ENCODE data around the gene FAF1.

FAF1 gene

DNA sequence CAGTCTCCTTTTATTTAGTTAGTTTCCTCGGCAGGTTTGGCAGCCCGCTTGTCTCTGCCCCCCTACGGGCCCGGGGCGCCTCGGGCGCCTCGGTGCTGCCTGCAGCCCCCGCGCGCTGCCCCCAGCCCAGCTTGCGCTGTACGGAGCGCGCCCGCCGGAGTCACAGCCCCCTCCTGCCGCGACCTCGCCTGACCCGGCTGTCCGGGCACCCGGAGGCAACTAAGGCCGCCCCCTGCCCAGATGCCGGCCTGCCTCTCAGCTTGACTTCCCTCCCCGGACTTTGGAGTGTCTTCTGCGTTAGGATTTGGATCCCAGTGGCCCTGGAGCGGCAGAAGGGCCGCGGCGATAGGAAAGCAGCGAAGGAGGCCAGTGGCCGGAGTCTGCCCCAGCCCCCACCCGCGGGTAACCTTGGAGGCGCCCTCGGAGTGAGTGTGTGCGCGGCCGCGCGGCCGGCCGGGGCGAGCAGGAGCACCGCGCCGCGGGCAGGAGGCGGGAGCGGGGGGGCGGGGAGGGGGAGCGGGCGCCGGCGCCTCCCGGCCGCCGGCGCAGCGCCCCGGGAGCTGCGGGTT lies 17.6 kb upstream of the FAF1 start:
- peak; percentile 45 for DNase-seq

DNA sequence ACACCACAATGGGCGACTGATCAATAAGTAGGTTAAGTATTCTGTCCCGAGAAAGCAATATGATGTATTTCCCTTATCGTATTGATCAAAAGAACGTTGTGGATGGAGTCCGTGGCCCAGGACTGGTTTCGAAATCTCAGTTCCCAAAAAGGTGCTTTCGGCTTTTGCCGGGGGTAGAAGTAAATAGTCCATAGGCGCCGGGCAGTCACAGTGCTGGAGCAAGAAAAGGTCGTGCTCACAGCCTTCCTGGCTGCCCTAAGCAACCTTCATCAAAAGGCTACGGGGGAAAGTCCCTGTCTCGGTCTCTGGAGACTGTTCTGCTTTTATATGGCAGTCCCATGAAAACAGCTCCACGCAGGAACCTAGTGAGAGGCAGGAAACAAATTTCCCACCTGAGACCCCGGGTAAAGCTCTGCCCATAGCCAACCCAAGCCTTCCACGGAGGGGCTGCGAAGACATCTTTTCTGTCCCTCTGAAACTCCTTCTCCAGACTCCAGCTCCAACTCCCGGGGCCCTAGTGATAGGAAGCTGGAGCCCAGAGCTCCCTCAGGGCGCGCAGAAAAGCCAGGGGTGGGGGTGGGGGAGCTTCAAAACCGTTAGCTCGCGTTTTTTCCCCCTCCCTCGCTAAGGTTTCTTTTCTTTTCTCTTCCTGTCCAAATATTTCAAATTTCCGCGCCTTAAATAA lies 17.0 kb upstream of the FAF1 start:
- no peak for DNase-seq

DNA sequence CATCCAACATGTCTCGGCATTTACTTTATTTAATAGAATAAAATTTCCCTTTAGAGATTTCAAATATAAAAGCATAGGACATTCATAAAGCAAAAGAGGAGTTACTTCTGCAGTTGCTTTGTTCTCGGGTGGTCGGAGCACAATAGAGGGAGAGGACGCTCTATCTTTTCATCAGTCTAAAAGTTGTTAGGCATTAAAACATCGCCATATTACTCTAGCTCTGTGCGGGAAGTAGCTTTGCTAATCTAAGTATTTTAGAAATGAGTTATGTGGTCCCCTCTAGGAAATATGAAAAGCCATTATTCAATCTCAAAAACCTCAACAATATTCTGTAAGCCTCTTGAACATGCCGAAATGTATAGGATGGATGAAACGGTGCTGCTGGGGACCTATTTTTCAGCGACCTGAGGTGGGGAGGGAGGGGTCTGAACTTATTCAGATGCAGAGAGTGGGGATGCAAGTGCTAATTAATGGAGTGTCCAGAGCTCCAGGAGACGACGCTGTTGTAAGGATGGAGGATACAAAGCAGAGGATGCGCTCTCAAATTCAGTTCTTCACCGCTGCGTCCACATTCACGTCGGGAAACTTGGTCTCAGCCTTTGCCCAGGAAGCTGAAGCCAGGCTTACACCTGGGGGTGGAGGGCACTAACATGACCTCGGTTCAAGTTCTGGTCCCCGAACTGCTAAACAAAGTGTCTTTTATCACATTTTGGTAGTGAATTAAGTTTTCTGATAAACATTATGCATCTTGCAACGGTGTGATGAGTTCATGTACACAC lies 16.2 kb upstream of the FAF1 start:
- DNase-seq: no peak

DNA sequence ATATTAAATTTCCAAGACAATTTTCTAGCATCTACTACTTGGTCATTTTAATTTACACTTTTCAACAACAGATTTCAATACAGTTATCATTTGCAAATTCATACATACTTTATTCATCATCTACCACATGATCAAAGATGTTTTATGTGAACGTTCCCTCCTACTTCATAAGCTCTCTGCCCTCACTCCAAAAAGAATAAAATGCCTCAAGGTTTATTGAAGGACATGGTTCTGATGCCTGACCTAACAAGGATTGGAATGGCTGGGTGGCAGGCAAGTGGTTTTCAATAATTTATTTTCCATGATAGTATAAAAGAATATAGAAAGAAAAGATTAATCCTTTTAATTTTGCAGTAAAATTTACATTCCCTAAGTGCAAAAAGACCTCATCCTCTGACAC lies 15.4 kb upstream of the FAF1 start:
- no peak for DNase-seq

DNA sequence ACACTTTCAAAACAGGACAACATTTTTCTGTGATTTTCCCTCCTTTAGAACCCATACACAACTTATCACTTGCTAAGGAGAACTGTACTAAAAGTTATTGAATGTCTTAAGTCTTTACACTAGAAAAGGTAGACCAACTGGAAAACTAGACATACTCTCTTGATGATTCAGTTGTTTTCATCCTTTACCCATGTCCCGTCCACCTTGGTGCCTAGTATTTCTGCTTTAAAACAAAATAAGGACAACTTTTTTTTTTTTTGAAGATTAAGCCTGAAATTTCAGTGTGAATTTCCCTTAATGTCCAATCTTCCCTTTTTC lies 14.5 kb upstream of the FAF1 start:
- DNase-seq: no peak

DNA sequence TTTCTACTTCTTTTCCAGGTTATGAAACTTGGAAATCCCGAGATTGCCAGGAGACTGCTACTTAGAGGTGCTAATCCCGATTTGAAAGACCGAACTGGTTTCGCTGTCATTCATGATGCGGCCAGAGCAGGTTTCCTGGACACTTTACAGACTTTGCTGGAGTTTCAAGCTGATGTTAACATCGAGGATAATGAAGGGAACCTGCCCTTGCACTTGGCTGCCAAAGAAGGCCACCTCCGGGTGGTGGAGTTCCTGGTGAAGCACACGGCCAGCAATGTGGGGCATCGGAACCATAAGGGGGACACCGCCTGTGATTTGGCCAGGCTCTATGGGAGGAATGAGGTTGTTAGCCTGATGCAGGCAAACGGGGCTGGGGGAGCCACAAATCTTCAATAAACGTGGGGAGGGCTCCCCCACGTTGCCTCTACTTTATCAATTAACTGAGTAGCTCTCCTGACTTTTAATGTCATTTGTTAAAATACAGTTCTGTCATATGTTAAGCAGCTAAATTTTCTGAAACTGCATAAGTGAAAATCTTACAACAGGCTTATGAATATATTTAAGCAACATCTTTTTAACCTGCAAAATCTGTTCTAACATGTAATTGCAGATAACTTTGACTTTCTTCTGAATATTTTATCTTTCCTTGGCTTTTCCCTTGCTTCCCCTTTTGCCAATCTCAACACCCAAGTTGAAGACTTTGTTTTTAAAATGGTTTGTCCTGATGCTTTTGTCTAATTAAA lies 14.0 kb upstream of the FAF1 start:
- DNase-seq: no peak

DNA sequence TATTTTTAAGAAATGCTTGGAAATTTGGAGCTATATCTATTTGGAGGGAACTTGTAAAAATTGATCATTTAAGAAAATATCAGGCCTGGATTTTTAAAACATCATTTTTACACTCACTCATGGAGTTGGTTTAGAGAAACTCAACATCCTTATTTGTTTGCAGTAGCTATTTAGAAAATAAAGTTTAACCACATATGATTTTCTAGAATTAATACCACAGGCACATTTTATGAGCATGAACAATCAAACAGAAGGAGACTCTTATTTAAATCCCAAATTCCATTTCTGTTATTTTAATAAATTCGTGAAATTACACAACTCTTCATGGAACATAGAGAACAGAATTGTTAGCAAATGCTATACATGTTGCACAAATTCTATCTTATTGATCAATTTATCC lies 13.2 kb upstream of the FAF1 start:
- DNase-seq: no peak

DNA sequence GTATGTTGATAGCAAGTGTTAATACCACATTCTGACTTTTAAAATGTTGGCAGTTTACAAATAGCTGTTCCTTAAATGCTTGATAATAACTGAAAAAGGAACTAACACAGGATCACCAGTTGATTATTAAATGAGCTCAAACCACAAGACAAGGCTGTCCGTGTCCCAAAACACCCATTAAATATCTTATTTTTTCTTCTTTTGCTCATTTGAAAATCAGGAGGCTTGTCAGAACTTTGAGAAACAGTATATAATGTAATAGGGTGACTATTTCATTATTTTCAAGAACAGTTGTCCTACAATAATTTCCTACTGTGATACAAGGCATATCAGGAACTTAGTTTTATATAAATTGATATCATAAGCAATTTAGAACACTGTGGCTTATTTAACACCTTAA lies 12.7 kb upstream of the FAF1 start:
- DNase-seq: no peak

DNA sequence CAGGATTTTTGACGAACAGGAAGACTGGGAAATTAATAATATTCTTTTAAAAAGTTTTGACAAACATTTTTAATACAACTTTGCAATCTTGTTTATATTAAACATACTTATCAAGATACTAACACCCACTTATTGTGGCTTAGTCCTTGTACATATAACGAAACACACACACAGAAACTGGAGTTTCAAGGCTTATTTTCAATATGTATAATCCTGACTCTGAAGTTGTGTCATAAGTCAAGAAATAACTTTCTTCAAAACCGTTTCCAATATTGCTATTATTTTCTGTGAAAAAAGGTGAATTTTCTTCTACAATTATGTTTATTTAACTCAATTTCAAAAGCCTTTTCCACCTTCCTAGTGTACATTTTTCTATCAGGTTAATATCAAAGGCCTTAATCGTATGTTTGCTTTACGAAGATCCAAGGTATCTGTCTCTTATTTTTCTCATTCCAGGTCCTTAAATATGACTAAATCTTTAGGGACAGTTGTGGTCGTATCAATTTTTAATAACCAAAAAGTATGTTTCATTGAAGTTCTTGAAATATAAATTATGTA lies 11.8 kb upstream of the FAF1 start:
- DNase-seq: no peak

DNA sequence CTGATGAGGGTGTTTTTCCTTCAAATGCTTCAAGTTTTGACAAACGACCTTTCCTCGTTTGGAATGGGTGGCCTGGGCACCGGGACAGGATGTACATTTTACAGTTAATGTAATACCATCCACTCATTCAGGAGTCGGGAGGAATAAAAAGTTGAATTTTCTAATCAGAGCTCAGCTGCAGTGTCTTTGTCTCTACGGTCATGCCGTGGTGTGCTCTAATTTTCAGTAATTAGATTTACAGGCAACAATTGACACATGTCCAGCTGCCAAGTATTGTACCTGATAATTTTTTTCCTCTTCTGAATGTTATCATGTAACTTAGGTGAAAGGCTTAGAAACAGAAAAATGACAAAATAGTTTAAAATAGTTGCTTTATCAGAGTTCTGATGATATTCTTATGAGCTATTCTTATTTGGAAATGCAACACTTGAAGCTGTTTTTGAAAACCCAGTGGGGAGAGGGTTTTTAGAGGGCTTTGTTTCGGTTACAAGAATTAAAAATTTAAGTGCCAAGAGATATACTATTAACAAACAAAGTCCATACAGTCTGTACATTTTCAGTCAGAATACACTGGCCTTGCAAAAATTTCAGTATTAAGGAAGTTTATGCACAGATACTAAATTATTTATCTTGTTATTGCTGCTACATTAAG lies 11.0 kb upstream of the FAF1 start:
- no peak for DNase-seq

DNA sequence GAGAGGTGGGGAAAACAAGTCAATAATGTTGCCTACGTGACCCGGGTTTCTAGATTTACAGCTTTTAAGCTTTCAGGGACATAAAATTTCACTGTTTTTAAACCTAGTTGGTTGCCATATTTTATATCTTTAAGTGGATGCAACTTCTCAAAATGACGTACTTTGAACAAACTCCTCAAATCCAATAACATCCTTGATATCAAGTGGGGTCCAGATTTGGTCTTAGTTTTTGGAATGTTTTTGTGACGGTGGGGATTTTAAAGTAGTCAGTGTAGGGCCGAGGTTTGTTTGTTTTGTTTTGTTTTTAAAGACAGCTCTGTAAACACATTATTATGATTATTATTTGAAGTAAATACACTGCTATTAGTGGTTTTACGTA lies 10.4 kb upstream of the FAF1 start:
- no peak for DNase-seq

DNA sequence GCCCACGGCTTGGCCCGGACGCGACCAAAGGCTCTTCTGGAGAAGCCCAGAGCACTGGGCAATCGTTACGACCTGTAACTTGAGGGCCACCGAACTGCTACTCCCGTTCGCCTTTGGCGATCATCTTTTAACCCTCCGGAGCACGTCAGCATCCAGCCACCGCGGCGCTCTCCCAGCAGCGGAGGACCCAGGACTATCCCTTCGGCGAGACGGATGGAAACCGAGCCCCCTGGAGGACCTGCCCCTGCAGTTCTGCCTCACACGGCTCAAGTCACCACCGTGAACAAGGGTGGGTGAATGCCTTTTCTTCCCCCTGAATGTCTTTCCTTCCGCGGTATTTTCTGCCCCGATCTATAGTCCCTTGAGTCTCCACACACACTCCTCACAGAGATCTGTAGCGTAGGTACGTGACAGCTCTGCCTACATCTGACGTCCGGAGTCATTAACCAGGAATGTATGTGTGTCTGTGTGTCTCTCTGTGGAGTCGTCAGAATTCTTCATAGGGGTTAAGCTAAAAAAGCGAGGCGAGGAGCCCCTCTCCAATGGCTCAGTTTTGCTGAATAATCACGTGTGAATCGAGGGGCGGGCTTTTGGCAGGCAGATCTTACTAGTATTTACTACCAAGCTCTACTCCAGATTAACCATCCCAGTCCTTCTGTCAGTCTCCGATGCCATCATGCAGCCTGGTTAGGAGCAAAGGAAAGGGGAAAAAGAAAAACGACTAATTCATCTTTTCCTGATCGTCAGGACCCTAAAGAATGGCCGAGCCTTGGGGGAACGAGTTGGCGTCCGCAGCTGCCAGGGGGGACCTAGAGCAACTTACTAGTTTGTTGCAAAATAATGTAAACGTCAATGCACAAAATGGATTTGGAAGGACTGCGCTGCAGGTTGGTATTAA lies 9.8 kb upstream of the FAF1 start, which contains the start of gene CDKN2C:
Gene CDKN2C, plus strand, starts transcription at position 635 of the 898 bp plus-strand sequence. Its CDS starts 124 bp downstream, at position 759.
- DNase-seq: peak; percentile 61

DNA sequence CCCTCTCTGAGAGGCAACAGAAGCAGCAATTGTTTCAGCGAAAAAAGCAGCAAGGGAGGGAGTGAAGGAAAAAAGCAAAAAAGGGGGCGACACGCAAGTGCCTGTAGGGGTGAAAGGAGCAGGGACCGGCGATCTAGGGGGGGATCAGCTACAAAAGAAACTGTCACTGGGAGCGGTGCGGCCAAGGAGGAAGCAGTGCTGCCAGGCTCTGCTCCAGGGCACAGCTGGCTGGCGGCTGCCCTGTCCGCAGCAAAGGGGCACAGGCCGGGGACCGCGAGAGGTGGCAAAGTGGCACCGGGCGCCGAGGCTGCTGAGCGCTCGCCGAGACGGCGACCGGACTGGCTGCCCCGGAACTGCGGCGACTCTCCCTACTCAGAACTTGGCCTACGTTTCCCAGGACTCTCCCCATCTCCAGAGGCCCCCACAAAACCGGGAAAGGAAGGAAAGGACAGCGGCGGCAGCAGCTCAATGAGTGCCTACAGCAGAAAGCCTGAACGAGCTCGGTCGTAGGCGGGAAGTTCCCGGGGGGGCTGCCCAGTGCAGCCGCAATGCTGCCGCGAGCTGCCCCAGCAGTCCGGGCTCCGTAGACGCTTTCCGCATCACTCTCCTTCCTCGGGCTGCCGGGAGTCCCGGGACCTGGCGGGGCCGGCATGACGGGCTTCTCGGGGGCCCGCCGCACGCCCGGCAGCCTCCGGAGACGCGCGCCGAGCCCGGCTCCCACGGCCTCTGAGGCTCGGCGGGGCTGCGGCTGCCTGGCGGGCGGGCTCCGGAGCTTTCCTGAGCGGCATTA lies 8.9 kb upstream of the FAF1 start:
- peak; percentile 67 for DNase-seq

DNA sequence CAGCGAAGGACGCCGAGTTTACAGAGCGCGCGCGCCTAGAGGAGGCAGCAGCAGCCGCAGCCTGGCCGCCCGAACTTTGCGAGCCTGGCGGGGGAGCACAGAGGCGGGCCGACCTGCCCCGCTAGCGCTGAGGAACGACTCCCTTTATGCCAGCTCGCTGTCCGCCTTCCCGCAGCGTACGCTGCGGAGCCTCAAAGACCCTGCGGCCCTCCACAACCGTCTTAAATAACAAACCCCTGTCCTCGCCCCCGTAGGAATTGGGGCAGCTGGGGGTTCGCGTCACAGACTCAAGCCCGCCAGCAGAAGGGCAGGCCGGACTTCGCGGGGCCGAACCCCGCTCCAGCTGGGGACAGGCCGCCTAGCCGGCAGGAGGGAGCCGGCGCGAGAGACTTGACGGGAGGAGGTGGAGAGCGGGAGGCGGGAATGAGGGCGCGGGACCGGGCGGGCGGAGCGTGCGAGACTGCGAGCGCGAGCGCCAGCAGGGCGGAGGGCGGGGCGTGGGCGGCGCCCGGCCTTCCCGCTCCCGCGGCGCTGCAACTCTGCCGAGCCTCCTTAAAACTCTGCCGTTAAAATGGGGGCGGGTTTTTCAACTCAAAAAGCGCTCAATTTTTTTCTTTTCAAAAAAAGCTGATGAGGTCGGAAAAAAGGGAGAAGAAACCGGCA lies 8.2 kb upstream of the FAF1 start:
- peak; percentile 85 for DNase-seq

DNA sequence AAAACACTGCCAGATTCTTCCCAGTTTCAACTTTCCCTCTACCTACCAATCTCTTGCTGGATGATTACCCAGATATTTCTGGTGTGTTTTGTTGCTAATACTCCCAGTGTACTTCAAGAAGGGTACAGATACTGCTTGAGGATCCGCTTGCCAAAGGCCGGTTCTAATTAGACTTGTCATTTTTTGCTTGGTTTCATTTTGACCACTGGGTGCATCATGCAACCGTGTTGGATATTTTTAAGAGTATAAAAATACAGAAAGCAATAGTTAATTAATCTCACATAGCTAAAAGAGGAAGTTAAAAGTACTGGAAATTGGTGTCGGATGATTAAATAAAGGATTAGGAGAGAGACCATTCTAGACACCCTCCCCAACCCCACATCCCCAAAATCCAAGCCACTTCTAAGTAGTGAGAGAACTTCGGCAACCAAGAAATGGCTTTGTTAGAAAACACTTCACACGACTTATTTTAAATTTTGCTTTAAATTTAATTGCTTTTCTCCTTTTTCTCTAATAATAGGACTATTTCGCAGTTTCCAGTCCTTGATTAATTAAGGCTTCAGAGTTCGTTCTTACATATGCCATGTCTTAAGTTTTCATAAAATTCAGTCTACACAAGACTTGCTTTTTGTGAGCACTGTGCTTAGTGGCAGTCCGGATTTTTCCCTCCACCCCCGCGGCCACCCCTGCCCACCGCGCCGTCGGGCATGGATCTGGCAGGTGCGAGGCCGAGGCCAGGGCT lies 7.5 kb upstream of the FAF1 start:
- DNase-seq: no peak

DNA sequence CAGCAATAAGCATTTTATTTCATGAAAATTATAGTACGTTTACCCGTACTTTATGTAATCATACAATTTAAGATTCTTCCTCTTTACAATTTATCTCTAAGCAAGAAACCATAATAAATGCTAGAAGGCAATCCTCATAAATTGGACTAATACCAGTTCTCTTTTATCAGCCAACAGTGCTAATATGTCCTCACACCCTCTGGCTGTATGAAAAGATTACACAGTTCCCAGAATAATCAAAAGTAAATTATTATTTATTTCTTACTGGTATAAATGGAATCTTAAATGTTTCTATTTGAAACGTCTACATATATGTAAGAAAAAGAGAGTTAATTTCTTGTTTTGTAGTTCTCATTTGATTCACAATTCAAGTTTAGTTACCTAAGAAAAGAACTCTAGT lies 6.9 kb upstream of the FAF1 start:
- no peak for DNase-seq

DNA sequence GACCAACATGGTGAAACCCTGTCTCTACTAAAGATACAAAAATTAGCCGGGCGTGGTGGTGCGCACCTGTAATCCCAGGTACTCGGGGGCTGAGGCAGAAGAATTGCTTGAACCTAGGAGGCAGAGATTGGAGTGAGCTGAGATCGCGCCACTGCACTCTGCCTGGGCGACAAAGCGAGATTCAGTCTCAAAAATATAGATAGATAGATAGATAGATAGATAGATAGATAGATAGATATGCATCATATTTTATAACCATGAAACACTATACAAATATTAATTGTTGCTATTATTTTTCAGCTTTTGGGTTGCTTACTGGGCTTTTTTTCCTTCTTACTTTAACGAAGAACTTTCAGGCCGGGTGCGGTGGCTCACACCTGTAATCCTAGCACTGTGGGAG lies 4.8 kb upstream of the FAF1 start:
- no peak for DNase-seq

DNA sequence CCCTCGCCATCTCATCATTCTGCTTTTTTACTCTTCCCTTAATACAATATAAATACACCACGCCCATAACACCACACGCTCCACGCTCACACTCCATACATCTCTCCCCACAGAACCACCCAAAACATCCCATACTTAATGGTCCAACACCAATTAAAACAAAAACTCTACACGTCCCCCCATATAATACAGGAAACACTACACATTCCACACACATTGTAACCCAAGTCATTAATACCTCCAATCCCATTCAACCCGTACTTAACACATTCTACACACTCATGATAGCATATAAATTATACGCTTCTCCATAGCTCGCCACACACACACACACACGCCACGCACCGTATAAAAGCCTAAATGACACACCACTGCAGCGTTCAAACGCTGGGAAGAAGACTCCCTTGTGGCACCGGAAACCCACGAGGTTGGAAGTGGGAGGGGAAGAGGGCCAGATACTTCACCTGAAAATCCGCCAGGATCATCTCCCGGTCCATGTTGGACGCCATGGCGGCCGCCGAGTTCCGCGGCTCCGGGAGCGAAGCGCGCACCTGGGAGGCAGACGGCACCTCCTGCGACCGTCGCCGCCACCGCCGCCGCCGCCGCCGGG lies 659 bp downstream of the FAF1 start:
- peak; percentile 41 for DNase-seq

DNA sequence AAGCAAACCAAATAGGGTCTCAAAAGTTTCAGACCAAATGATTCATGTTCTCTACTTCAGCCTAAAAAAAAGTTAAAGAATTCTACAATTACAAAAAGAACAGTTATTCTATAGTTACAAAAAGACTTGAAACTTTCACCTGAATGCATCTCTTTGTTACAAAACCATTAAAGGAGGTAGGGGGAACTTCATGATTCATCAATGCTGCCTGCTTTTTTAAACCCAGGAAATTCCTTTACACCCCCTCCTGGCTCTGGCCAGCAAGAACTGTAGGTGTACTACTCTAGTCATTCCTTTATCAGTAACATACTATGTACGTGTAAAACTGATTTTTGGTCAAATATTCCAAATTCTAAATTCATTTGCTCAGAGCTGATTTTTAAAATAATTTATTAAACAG lies 5.0 kb downstream of the FAF1 start:
- no peak for DNase-seq
